Activated CD8-positive, alpha-beta memory T cell treated with anti-CD3 and anti-CD28 coated beads, Interleukin-2, amount 50 U/mL, for 1 hour (primary cell): Measurements from ENCODE around the gene SPATA31E1.

Source experiments
- DNase-seq: peaks from one replicate; pipeline ENCODE4 v3.0.0-alpha.2; 2020; ENCODE audit errors: extremely low read depth

The SPATA31E1 gene

GRCh38 chr9:87863882-87864465 lies 18.7 kb upstream of the SPATA31E1 start:
- no peak for DNase-seq

- no peak for DNase-seq
Observed at GRCh38 chr9:87864915-87865314, 17.8 kb upstream of the SPATA31E1 start.

GRCh38 chr9:87865626-87866025 lies 17.1 kb upstream of the SPATA31E1 start:
- no peak for DNase-seq

DNA sequence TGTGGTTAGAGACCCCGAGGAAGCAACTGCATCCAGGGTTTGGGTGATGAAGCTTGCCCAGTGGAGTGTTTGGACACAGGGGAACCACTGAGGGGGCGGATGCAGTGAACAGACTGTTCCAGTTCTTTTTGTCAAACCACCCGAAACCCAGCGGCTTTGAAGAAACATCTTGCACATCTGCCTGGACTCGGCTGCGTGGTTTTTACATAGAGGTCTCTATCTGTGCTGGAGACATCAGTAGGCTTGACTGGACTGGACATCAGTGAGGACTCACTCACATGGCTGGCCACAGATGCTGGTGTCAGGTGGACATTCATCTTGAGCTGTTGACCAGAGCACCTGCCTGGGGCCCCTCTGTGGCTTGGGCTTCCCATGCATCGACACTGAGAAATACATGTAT lies 15.3 kb upstream of the SPATA31E1 start:
- no peak for DNase-seq

DNA sequence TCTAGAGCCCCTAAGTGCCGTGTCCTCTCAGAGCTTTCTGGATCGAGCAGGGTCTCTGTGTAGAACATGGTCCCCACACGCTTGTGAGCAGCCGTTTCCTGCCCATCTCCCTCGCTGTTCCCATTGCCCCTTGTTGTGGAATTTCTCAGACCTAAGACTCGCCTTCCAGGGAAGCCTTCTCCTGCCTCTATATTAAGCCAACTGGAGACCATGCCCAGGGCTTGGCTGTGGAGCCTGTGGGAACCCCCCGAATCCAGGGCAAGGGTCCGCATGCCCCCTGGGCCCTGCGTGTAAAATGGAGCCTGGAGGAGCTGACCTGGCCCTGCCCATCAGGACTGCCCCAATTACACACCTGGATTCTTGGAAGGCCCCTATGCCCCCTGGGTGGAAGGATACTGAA lies 14.5 kb upstream of the SPATA31E1 start:
- DNase-seq, result no peak

DNA sequence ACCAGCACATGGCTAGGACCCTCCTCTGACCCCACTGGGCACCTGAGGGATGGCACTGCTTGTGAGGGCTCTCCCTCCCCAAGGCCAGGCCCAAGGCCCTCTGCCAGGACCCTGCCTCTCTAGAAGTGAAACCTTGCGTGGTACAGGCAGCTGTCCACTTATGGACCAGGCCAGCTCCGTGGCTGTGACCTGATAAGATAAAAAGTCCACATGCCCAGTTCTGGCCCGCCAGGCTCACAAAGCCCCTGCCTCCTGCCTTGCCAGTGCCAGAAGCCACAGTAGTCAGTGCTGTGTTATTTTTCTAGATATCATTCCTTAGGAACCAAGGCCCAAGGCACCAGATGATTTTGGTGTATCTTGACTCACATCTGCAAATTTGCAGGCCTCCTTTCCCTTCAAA lies 14.0 kb upstream of the SPATA31E1 start:
- no peak for DNase-seq

- no peak for DNase-seq
Observed at GRCh38 chr9:87869082-87869481, 13.6 kb upstream of the SPATA31E1 start.

DNA sequence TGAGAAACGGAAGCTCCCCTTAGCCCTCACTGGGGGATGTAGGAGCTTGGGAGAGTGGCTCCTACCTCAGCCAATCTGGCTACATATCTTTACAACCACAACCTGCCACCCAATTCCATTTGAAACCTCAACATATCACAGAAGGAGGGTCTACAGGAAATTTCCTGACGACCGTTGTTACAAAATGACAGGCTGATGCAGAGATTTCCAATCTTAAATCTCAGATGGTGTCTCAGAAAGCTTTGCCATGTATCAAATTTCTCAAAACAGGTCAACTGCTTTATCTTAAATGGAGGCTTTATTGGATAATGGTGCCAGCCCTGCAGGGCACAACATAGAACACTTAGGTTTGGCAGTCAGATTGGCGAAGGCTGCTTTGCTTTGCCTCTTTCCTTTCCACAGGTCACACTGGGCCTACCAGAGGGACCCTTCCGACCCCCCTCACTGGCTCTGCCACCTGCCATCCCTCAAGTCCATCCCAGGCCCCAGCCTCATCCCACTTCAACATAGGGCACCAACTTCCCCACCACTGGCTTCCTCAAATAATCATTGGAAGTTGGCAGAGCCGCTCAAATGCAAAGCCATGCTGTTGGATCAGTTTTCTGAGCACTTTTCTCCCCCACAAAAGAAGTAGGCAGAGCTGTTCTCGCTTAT lies 11.1 kb upstream of the SPATA31E1 start:
- no peak for DNase-seq

DNA sequence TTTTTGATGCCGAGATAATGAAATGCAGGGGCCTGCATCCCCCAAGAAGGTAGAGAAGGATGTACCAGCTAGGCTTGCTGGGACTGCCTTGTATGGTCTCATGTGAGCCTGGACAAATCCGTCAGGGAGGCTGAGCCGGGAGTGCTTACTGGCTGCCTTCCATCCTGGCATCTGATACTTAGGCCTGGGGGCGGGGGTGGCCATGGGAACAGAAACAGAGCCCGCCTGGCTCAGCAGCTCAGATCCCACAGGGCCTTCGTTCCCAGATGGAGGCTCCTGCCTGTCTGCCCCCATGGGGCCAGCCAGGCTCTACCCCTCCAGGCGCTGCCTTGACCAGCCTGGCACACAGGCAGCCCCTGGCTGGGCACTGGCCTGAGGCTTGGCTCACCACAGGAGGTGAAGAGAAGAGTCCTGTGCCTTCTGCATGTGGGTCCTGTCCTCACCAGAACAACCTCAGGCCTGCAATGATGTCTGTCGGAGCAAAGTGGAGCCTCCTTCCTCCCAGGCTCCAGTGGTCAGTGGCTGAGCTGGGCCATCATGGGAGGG lies 10.5 kb upstream of the SPATA31E1 start:
- no peak for DNase-seq

- no peak for DNase-seq
Observed at GRCh38 chr9:87873607-87874303, 8.9 kb upstream of the SPATA31E1 start.

GRCh38 chr9:87874304-87874623 lies 8.4 kb upstream of the SPATA31E1 start:
- no peak for DNase-seq

DNA sequence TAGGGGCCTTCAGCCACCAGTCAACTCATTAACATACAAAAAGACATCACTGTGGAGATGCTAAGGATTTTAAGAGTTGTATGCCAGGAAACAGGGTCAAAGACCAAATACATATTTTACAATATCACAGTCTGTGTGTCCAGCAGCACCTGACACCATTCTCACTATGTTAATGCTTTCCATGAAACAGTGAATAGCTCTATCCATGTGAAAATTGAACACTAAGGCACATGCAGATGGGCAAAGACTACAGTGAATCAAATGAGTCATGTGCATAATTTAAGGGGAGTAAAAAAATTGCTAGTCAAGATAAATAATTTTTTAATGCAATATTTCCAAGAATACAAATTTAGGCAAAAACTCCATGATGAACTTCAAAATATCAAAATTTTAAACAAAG lies 7.6 kb upstream of the SPATA31E1 start:
- DNase-seq, result no peak

DNA sequence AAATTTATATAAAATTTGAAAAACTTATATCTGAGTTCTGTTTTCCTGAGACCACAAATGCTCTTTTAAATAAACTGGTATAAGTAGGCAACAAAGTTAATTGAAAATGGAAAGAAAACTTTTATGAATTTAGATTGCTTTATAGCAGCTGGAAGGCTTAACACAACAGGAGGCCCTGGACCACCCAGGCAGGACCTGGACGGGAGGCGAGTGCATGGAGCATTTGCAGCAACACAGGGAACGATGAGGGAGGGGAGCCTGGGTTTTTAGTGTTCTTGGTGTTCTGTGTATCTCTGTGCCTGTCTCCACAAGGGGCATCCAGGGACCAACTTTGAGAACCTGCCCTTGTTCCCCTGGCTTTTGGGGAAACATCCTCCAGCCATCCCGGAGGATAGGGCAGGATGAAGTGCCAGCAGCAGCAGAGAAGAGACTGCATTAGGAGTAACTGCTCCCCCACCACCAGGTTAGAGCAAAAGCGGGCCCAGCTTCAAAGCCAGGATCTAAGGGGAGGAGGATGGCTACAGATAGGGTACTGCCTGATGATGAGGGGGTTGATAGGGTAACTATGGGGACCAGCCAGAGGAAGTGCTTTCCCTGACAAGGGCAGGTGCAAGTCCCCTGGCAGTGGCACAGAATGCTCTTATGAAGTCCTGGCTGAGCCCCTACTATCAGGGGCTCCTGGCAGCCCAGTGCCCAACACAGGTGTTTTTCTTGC lies 6.7 kb upstream of the SPATA31E1 start:
- DNase-seq, result no peak

DNA sequence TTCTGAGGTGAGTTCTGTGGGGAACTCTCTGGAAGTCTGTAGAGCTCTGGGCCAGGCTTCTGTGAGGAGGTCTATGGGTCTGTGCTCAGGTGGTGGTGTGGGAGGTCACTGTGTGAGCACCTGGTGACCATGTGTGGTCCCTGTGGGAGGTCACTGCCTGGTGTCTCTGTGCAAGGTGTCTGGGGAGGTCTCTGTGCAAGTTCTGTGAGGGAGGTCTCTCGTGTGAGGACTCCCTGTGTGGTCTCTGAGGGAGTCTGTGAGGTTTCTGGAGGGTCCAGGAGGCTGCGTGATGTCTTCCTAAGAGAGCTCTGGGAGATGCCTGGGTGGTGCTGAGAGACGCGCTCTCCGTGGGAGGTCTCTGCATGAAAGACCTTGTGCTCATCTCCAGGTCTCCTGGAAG lies 6.0 kb upstream of the SPATA31E1 start:
- DNase-seq, result no peak

DNA sequence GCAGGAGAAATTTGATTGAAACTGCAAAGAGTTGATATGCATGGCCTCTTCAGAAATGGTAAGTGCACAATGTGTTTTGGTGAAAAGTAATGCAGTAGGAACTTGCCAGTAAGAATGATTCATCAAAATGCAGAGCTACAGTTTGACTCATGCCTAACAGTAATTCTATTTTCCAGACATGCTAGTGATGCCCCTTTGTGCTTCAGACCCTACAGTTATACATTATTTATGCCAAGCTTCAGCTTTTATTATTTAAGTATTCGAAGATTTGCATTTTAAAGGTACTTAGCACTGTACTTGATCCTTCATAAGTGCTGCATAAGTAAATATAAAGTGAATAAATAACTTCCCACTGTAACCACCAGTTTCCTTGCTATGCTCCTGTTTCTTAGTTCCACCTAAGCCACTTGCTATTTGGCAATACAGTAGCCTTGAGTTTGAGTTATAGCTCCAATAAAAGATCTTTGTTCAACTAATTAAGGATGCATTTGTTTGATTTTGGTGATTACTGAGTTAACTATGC lies 3.6 kb upstream of the SPATA31E1 start:
- DNase-seq, result no peak

DNA sequence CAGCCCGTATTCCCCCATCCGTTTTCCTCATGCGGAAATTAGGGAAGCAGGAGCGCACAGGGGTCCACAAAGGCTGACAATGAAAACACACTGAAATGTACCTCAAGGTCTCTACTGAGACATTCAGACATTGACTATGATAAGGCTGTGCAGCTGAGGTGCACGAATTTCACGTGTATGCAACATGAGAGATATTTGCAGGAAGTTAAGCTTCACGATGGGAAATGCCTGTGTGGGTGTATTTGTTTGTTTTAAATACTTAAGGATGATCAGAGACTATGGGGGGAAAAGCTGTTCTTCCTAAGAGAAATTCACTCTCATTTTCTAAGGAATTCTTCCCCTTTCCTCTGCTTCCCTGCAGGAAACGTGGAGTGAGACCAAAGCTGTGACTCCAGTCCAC lies 2.6 kb upstream of the SPATA31E1 start:
- DNase-seq, result no peak

DNA sequence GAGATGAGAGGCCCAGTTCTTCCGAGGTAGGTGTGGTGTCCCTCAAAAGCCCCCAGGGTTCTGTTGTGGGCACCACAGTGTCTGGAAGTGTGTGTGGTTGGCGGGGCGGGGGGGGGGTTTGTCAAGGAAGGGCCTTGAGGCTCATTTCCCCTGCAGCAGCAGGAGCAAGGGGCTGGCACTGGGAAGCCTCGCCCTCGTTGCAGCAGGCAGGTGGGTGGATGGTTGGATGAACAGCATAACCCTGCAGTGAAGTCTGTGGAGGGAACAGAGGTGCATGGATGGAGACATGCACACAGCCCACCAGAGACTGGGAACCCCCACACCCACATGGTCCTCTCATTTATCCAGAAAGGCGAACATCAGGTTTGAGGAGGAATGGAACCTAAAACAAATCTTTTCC lies 2.0 kb upstream of the SPATA31E1 start:
- DNase-seq, result no peak

DNA sequence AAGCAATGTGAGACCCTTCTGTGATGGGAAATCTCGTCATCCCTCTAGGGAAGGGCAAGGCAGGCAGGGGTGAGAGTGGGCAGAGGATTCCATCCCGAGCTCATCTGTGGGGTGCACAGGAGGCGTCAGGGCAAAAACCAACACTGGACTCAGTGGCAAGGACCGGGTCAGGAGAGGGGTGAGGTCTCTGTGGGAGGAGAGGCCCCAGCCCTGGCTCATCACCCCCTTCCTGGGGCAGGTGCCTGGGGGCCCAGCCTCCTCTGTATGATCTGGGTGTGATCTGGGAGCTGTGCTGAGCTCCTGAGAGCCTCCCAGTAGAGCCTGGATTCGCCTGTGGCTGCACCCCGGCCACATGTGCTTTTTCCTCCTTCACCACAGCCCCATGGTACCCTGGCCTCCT lies 597 bp downstream of the SPATA31E1 start:
- DNase-seq, result no peak

- no peak for DNase-seq
Observed at GRCh38 chr9:87883990-87884389, 1.3 kb downstream of the SPATA31E1 start.

- DNase-seq, result no peak
Observed at GRCh38 chr9:87884578-87885459, 2.1 kb downstream of the SPATA31E1 start.

GRCh38 chr9:87885484-87886189 lies 3.0 kb downstream of the SPATA31E1 start:
- no peak for DNase-seq
